GM23338 (cell line): ENCODE data around the gene RAD51B. TPM values are rescaled to one million over a fixed set of nuclear protein-coding genes. Genes with fewer than 3 reads are reported as not detected.

ENCODE experiments used
- ATAC-seq: fragments of 200-7000 bp; cut with Tn5 transposase; 3 replicates; pipeline ENCODE4 v1.9.1; 2020
- DNase-seq: peaks from one replicate; pipeline ENCODE4 v3.0.0-alpha.2; 2015; ENCODE audit warnings: low spot score
- H2AFZ ChIP-seq: fragments of 200-600 bp; sonication (generic); 2 replicates; pipeline ENCODE4 v1.8.0; 2016; ENCODE audit warnings: antibody characterized with exemption, mild to moderate bottlenecking, moderate library complexity
- H3F3A ChIP-seq: fragments of 200-600 bp; sonication (generic); replicated peaks from 2 replicates; pipeline ENCODE4 v1.8.0; 2017; ENCODE audit warnings: antibody characterized with exemption, mixed run types, low read depth
- H3K27ac ChIP-seq: fragments of 200-600 bp; sonication (generic); 2 replicates; pipeline ENCODE4 v1.6.1; 2016; ENCODE audit warnings: low read depth
- H3K27me3 ChIP-seq: fragments of 200-600 bp; sonication (generic); 2 replicates; pipeline ENCODE4 v1.8.0; 2016; ENCODE audit warnings: mild to moderate bottlenecking, mixed run types, moderate library complexity; ENCODE audit not compliant: insufficient read depth
- H3K36me3 ChIP-seq: fragments of 200-600 bp; sonication (generic); 2 replicates; pipeline ENCODE4 v1.8.0; 2016; ENCODE audit warnings: mild to moderate bottlenecking; ENCODE audit not compliant: insufficient read depth
- H3K4me1 ChIP-seq: fragments of 200-600 bp; sonication (generic); 2 replicates; pipeline ENCODE4 v1.8.0; 2016; ENCODE audit warnings: mild to moderate bottlenecking, moderate library complexity; ENCODE audit not compliant: insufficient read depth
- H3K4me2 ChIP-seq: fragments of 200-600 bp; sonication (generic); 2 replicates; pipeline ENCODE4 v1.7.1; 2017; ENCODE audit warnings: mixed run types
- H3K4me3 ChIP-seq: fragments of 200-600 bp; sonication (generic); 2 replicates; pipeline ENCODE4 v1.6.1; 2016; ENCODE audit warnings: mixed run types
- H3K79me2 ChIP-seq: fragments of 200-600 bp; sonication (generic); replicated peaks from 2 replicates; pipeline ENCODE4 v1.8.0; 2017; ENCODE audit warnings: mild to moderate bottlenecking; ENCODE audit not compliant: insufficient read depth
- H3K9me2 ChIP-seq: fragments of 200-600 bp; sonication (generic); 2 replicates; pipeline ENCODE4 v1.8.0; 2017; ENCODE audit not compliant: insufficient read depth
- H4K20me1 ChIP-seq: fragments of 200-600 bp; sonication (generic); replicated peaks from 2 replicates; pipeline ENCODE4 v1.8.0; 2017; ENCODE audit warnings: mild to moderate bottlenecking; ENCODE audit not compliant: insufficient read depth
- H3K27ac Mint-ChIP-seq: 2 replicates; pipeline ENCODE4 v1.8.0; 2020; ENCODE audit warnings: inconsistent platforms, mild to moderate bottlenecking, moderate library complexity, mixed read lengths
- H3K27me3 Mint-ChIP-seq: 3 replicates; pipeline ENCODE4 v1.8.0; 2022; ENCODE audit warnings: low read depth, mild to moderate bottlenecking, moderate library complexity, mixed read lengths, inconsistent platforms; ENCODE audit not compliant: insufficient read depth, poor library complexity
- H3K36me3 Mint-ChIP-seq: 3 replicates; pipeline ENCODE4 v1.8.0; 2021; ENCODE audit warnings: low read depth, mild to moderate bottlenecking, inconsistent platforms, moderate library complexity, mixed read lengths
- H3K4me1 Mint-ChIP-seq: 3 replicates; pipeline ENCODE4 v1.8.0; 2020; ENCODE audit warnings: mild to moderate bottlenecking, inconsistent platforms, mixed read lengths
- H3K4me3 Mint-ChIP-seq: 3 replicates; pipeline ENCODE4 v1.8.0; 2021; ENCODE audit warnings: moderate library complexity, mild to moderate bottlenecking, inconsistent platforms, mixed read lengths
- H3K9me3 Mint-ChIP-seq: 3 replicates; pipeline ENCODE4 v1.8.0; 2020; ENCODE audit warnings: moderate library complexity, mild to moderate bottlenecking, inconsistent platforms, mixed read lengths
- CREB1 ChIP-seq: fragments of 250-450 bp; sonication (Bioruptor Pico); IDR thresholded peaks from 2 replicates; pipeline ENCODE4 v1.5.0; 2020; ENCODE audit warnings: low read depth, mild to moderate bottlenecking, moderate library complexity
- EZH2 ChIP-seq: fragments of 200-600 bp; sonication (generic); IDR thresholded peaks from one replicate; pipeline ENCODE4 v1.8.0; 2017; ENCODE audit warnings: antibody characterized with exemption, mild to moderate bottlenecking, low read depth; ENCODE audit not compliant: unreplicated experiment
- EZH2phosphoT487 ChIP-seq: fragments of 200-600 bp; sonication (generic); IDR thresholded peaks from one replicate; pipeline ENCODE4 v1.8.1; 2018; ENCODE audit warnings: antibody characterized with exemption; ENCODE audit not compliant: unreplicated experiment
- JUNB ChIP-seq: IDR thresholded peaks from one replicate; pipeline ENCODE4 v1.6.1; 2016; ENCODE audit warnings: antibody characterized with exemption; ENCODE audit not compliant: unreplicated experiment
- NANOG ChIP-seq: IDR thresholded peaks from 2 replicates; pipeline ENCODE4 v1.6.1; 2016; ENCODE audit warnings: antibody characterized with exemption, borderline replicate concordance
- POLR2AphosphoS5 ChIP-seq: IDR thresholded peaks from 2 replicates; pipeline ENCODE4 v1.6.1; 2016; ENCODE audit warnings: antibody characterized with exemption, low read depth
- STAT1 ChIP-seq: IDR thresholded peaks from one replicate; pipeline ENCODE4 v1.6.1; 2016; ENCODE audit warnings: antibody characterized with exemption; ENCODE audit not compliant: unreplicated experiment
- ZNF331 ChIP-seq: fragments of 250-450 bp; sonication (Bioruptor Pico); IDR thresholded peaks from 2 replicates; pipeline ENCODE4 v1.5.0; 2020; ENCODE audit warnings: low read depth, mild to moderate bottlenecking, moderate library complexity
- polyA plus RNA-seq: library from polyadenylated mRNA; unstranded; fragments of >200 nt; fragmentation: Nextera tagmentation; extraction: Ambion mirVana; gene quantifications from 2 replicates; pipeline ENCODE4 v1.2.1, GENCODE V29; 2016
- total RNA-seq: library from RNA; depleted of rRNA; stranded (reverse); fragments of >200 nt; shearing (Covaris generic); gene quantifications from 2 replicates; pipeline ENCODE4 v1.2.3, GENCODE V29; 2014
- TF ChIP-seq, protein P1 (sequence below), 2 experiments: fragments of 200-600 bp in 1 of 2; sonication (generic) in 1 of 2; conservative IDR thresholded peaks; 2 replicates each; pipeline versions ENCODE4 v1.5.1 to v1.6.1; 2016 to 2017; ENCODE audit warnings: antibody characterized with exemption in 2 of 2, low read depth in 2 of 2, mild to moderate bottlenecking in 2 of 2, moderate library complexity in 1 of 2
- TF ChIP-seq, protein P2 (sequence below): IDR thresholded peaks from 2 replicates; pipeline ENCODE4 v1.6.1; 2016; ENCODE audit warnings: antibody characterized with exemption
- TF ChIP-seq, protein P3 (sequence below): IDR thresholded peaks from one replicate; pipeline ENCODE4 v1.6.1; 2018; ENCODE audit warnings: antibody characterized with exemption; ENCODE audit not compliant: unreplicated experiment

RAD51B gene
- total and polyA plus RNA-seq, 2 experiments from 2014 or later, result 15.7 to 29.1 TPM

DNA sequence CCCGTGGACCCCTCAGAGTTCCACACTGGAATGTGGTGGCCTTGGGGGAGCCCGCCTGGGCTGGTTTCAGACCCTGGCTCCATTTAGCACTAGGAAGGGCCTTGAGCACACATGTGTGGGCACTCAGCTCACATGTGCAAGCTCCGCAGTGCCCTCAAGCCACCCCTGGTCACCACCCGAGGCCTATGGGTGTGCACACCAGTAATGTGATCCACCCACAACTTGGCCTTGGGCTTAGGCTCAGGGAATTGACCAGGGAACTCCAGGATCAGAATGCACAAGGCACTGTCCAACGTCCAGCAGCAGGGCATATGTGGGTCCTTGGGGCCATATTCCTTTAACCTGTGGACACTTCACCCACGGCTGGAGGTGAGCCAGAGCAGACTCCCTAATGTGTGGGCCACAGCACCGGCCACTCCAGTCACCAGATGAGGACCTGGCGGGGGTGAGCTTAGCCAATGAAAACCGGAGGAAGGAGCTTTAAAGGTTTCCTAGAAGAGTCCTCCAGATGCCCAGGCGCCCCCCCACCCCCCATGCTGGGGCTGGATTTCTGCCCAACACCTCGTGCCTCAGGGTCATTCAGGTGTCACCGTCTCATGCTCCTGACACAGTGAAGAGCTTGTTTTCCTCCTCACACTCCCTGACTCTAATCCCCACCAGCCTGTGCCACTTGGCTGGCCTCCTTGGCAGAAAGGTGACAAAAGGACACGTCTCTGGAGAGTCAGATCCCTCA is 764.1 kb downstream of the RAD51B start:
- Histone ChIP-seq H2AFZ (no peak overlapping the region), H3K4me1 (peaks cover 23% of the 10 kb centered on the region), H3K9me2 (peaks cover 3% of the 10 kb centered on the region; the same call in 1 of the 2 replicates), H3K27ac (no peak overlapping the region), H3F3A (no peaks in the 10 kb centered on the region), H3K4me2 (no peak overlapping the region), H3K79me2 (no peaks in the 10 kb centered on the region), H3K27me3 (no peaks in the 10 kb centered on the region), H3K4me3 (no peak overlapping the region), H3K36me3 (no peaks in the 10 kb centered on the region), H4K20me1 (no peaks in the 10 kb centered on the region)
- H3K4me3 Mint-ChIP-seq, result no peak overlapping the region
- TF ChIP-seq EZH2phosphoT487, result no peak
- no peak for TF ChIP-seq CREB1
- TF ChIP-seq, protein P1, sequence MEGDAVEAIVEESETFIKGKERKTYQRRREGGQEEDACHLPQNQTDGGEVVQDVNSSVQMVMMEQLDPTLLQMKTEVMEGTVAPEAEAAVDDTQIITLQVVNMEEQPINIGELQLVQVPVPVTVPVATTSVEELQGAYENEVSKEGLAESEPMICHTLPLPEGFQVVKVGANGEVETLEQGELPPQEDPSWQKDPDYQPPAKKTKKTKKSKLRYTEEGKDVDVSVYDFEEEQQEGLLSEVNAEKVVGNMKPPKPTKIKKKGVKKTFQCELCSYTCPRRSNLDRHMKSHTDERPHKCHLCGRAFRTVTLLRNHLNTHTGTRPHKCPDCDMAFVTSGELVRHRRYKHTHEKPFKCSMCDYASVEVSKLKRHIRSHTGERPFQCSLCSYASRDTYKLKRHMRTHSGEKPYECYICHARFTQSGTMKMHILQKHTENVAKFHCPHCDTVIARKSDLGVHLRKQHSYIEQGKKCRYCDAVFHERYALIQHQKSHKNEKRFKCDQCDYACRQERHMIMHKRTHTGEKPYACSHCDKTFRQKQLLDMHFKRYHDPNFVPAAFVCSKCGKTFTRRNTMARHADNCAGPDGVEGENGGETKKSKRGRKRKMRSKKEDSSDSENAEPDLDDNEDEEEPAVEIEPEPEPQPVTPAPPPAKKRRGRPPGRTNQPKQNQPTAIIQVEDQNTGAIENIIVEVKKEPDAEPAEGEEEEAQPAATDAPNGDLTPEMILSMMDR (conservative IDR thresholded peaks at IDR 0.05; ENCODE audit: low read depth in 2 of 2), result no peak
- TF ChIP-seq, protein P2, sequence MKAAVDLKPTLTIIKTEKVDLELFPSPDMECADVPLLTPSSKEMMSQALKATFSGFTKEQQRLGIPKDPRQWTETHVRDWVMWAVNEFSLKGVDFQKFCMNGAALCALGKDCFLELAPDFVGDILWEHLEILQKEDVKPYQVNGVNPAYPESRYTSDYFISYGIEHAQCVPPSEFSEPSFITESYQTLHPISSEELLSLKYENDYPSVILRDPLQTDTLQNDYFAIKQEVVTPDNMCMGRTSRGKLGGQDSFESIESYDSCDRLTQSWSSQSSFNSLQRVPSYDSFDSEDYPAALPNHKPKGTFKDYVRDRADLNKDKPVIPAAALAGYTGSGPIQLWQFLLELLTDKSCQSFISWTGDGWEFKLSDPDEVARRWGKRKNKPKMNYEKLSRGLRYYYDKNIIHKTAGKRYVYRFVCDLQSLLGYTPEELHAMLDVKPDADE, result no peak
- TF ChIP-seq EZH2, result no peak
- no peak for TF ChIP-seq ZNF331 (CRISPR knock-in tag)
- TF ChIP-seq, protein P3, sequence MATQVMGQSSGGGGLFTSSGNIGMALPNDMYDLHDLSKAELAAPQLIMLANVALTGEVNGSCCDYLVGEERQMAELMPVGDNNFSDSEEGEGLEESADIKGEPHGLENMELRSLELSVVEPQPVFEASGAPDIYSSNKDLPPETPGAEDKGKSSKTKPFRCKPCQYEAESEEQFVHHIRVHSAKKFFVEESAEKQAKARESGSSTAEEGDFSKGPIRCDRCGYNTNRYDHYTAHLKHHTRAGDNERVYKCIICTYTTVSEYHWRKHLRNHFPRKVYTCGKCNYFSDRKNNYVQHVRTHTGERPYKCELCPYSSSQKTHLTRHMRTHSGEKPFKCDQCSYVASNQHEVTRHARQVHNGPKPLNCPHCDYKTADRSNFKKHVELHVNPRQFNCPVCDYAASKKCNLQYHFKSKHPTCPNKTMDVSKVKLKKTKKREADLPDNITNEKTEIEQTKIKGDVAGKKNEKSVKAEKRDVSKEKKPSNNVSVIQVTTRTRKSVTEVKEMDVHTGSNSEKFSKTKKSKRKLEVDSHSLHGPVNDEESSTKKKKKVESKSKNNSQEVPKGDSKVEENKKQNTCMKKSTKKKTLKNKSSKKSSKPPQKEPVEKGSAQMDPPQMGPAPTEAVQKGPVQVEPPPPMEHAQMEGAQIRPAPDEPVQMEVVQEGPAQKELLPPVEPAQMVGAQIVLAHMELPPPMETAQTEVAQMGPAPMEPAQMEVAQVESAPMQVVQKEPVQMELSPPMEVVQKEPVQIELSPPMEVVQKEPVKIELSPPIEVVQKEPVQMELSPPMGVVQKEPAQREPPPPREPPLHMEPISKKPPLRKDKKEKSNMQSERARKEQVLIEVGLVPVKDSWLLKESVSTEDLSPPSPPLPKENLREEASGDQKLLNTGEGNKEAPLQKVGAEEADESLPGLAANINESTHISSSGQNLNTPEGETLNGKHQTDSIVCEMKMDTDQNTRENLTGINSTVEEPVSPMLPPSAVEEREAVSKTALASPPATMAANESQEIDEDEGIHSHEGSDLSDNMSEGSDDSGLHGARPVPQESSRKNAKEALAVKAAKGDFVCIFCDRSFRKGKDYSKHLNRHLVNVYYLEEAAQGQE, result no peak
- no peak for TF ChIP-seq POLR2AphosphoS5
- no peak for TF ChIP-seq NANOG
- no peak for TF ChIP-seq JUNB
- TF ChIP-seq STAT1, result no peak
- no peak overlapping the region for H3K27ac Mint-ChIP-seq
- H3K27me3 Mint-ChIP-seq, result peaks cover 8% of the 10 kb centered on the region
- no peak for DNase-seq
- H3K36me3 Mint-ChIP-seq, result no peaks in the 10 kb centered on the region; the same call in 1 of the 3 replicates
- no peak for ATAC-seq
- peaks cover 32% of the 10 kb centered on the region for H3K4me1 Mint-ChIP-seq
- peaks cover 8% of the 10 kb centered on the region; the same call in 2 of the 3 replicates for H3K9me3 Mint-ChIP-seq
